ENCODE measurements around the gene ASPDH. TPM values are rescaled to one million over a fixed set of nuclear protein-coding genes. Genes with fewer than 3 reads are reported as not detected.

Gene ASPDH
- total RNA-seq, 1 donor from 2014 or later = not detected

DNA sequence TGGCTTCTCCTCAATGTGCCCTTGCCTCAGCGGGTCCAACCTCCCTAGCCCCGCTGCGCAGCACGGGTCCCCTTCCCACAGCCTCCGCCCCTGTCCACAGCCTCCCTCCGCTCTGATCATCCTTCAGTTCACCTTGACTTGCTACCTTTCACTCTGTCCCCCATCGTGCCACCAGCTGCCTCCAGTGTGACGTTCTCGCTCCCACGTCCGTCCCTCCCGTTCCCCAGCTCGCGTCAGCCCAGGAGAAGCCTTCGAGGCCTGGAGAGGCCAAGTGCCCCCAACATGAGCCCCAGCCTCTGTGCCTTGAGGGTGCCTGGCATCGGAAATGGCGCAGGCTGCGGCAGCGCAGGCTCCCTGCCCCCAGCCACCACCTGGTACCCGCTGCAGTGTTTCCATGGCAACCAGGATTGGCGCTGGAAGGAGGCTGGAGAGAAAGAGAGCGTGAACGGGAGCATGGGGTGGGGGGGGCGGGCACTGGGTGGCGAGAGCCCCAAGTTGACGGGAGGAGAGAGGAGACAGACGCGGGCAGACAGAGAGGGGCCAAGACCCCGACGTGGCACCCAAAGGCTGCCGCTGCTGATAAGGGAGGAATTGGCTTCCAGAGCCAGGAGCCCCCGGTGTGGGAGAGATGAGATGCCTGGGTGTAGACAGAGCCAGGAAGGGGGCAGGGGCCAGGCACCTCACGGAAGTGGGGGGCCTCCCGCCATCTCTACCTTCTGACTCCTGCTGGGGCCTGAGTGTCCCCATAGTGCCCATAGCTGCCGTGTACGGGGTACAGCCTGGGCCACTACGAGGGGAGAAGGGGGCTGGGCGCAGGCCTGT is 844 bp upstream of the ASPDH start:
- no peak overlapping the region for H3K27ac Mint-ChIP-seq (ENCODE audit: unreplicated experiment)

GRCh38 chr19:50512999-50513745 is 541 bp downstream of the ASPDH start:
- H3K9me3 Mint-ChIP-seq (ENCODE audit: unreplicated experiment) = peaks cover 18% of the 10 kb centered on the region
- no peak overlapping the region for H3K4me3 ChIP-seq (ENCODE audit: insufficient read depth, low read depth, low read length)
- no peaks in the 10 kb centered on the region for H3K27me3 Mint-ChIP-seq (ENCODE audit: low read depth, unreplicated experiment)
- DNase-seq (ENCODE audit: low read depth) (no peak), FAIRE-seq (no peak)
- TF ChIP-seq CTCF (IDR thresholded peaks at IDR 0.05; ENCODE audit: insufficient read depth, low read depth, low read length) (no peak), EZH2 (IDR thresholded peaks at IDR 0.05; ENCODE audit: insufficient read depth, low read length) (no peak)
- no peak overlapping the region for H3K4me2 ChIP-seq (ENCODE audit: low read length)
- H2AFZ ChIP-seq (ENCODE audit: low read depth, low read length) = no peak overlapping the region
- no peaks in the 10 kb centered on the region for H3K36me3 Mint-ChIP-seq (ENCODE audit: low read depth, unreplicated experiment)
- no peak overlapping the region for H3K27ac Mint-ChIP-seq (ENCODE audit: unreplicated experiment)
- no peaks in the 10 kb centered on the region for H3K36me3 ChIP-seq (ENCODE audit: insufficient read depth, low read length)
- H3K27me3 ChIP-seq (ENCODE audit: insufficient read depth, low read length) = no peaks in the 10 kb centered on the region
- no peaks in the 10 kb centered on the region for H3K9me3 ChIP-seq (ENCODE audit: insufficient read depth, low read depth, low read length)
- no peaks in the 10 kb centered on the region for H4K20me1 ChIP-seq (ENCODE audit: insufficient read depth, low read length)
- no peaks in the 10 kb centered on the region for H3K4me1 Mint-ChIP-seq (ENCODE audit: low read depth, unreplicated experiment)
- no peak overlapping the region for H3K27ac ChIP-seq (ENCODE audit: low read depth, low read length)
- H3K9ac ChIP-seq (ENCODE audit: low read length) = no peak overlapping the region
- H3K4me1 ChIP-seq (ENCODE audit: insufficient read depth, low read length) = peaks cover 4% of the 10 kb centered on the region
- H3K79me2 ChIP-seq (ENCODE audit: insufficient read depth, low read length) = peaks cover 9% of the 10 kb centered on the region
- no peak overlapping the region for H3K4me3 Mint-ChIP-seq (ENCODE audit: unreplicated experiment)

More for the DNA sequence above, 844 bp upstream of the ASPDH start:
- peak overlapping the region; percentile 18 for H2AFZ ChIP-seq (ENCODE audit: low read depth, low read length)
- Mint-ChIP-seq H3K4me3 (ENCODE audit: unreplicated experiment) (no peak overlapping the region), H3K4me1 (ENCODE audit: low read depth, unreplicated experiment) (no peaks in the 10 kb centered on the region), H3K27me3 (ENCODE audit: low read depth, unreplicated experiment) (no peaks in the 10 kb centered on the region), H3K36me3 (ENCODE audit: low read depth, unreplicated experiment) (no peaks in the 10 kb centered on the region), H3K9me3 (ENCODE audit: unreplicated experiment) (peaks cover 13% of the 10 kb centered on the region)
- TF ChIP-seq EZH2 (IDR thresholded peaks at IDR 0.05; ENCODE audit: insufficient read depth, low read length) (no peak), CTCF (IDR thresholded peaks at IDR 0.05; ENCODE audit: insufficient read depth, low read depth, low read length) (no peak)
- peaks cover 4% of the 10 kb centered on the region for H3K9me3 ChIP-seq (ENCODE audit: insufficient read depth, low read depth, low read length)
- no peak overlapping the region for H3K4me3 ChIP-seq (ENCODE audit: insufficient read depth, low read depth, low read length)
- no peak overlapping the region for H3K4me2 ChIP-seq (ENCODE audit: low read length)
- peaks cover 4% of the 10 kb centered on the region for H3K4me1 ChIP-seq (ENCODE audit: insufficient read depth, low read length)
- peaks cover 9% of the 10 kb centered on the region for H3K79me2 ChIP-seq (ENCODE audit: insufficient read depth, low read length)
- FAIRE-seq (no peak), DNase-seq (ENCODE audit: low read depth) (no peak)
- H4K20me1 ChIP-seq (ENCODE audit: insufficient read depth, low read length) = no peaks in the 10 kb centered on the region
- H3K27ac ChIP-seq (ENCODE audit: low read depth, low read length) = no peak overlapping the region
- no peaks in the 10 kb centered on the region for H3K36me3 ChIP-seq (ENCODE audit: insufficient read depth, low read length)
- H3K27me3 ChIP-seq (ENCODE audit: insufficient read depth, low read length) = no peaks in the 10 kb centered on the region
- no peak overlapping the region for H3K9ac ChIP-seq (ENCODE audit: low read length)

Measured in astrocyte (in vitro differentiated cells and primary cell).